ACHN (cell line): ENCODE data around the gene LENEP.
A peak's percentile ranks its signal among the peaks of the same experiment; 100 is the strongest.

Experiments
- DNase-seq: peaks from one replicate; pipeline ENCODE4 v3.0.0-alpha.2; 2015
- in situ Hi-C: cut with HindIII; loops from 2 replicates; pipeline ENCODE4 v1.10.0; 2017; ENCODE audit warnings: low sequenced_read_pairs, low pct_ligation_motif_present, low pct_unique_long_range_greater_than_20kb

The LENEP gene

GRCh38 chr1:155016231-155016831 is 22.9 kb downstream of the LENEP start:
- DNase-seq = no peak
- in situ Hi-C loops = no loop called here

GRCh38 chr1:155017041-155017945 is 23.9 kb downstream of the LENEP start:
- DNase-seq = peak; percentile 95
- in situ Hi-C loops = no loop called here

GRCh38 chr1:155017946-155018316 is 24.5 kb downstream of the LENEP start:
- in situ Hi-C loops = no loop called here
- DNase-seq = no peak

GRCh38 chr1:155018617-155019348 is 25.4 kb downstream of the LENEP start:
- peak; percentile 37 for DNase-seq
- in situ Hi-C loops = no loop called here

GRCh38 chr1:155019377-155020245 is 26.2 kb downstream of the LENEP start:
- in situ Hi-C loops = no loop called here
- DNase-seq = no peak

GRCh38 chr1:155022136-155022926 is 28.9 kb downstream of the LENEP start:
- in situ Hi-C loops = no loop called here
- no peak for DNase-seq

- in situ Hi-C loops = no loop called here
- no peak for DNase-seq
These were observed 29.5 kb downstream of the LENEP start for GRCh38 chr1:155022927-155023236.

- in situ Hi-C loops = no loop called here
- DNase-seq = no peak
These were observed 30.2 kb downstream of the LENEP start for GRCh38 chr1:155023627-155024026.

GRCh38 chr1:155024315-155024714 is 30.9 kb downstream of the LENEP start:
- no peak for DNase-seq
- in situ Hi-C loops = no loop called here

GRCh38 chr1:155026154-155026553 is 32.8 kb downstream of the LENEP start:
- DNase-seq = no peak
- in situ Hi-C loops = no loop called here

- in situ Hi-C loops = no loop called here
- DNase-seq = peak; percentile 46
These were observed 33.2 kb downstream of the LENEP start for GRCh38 chr1:155026588-155026987.

- in situ Hi-C loops = no loop called here
- DNase-seq = no peak
These were observed 36.3 kb downstream of the LENEP start for GRCh38 chr1:155029513-155030242.

- in situ Hi-C loops = no loop called here
- no peak for DNase-seq
These were observed 36.9 kb downstream of the LENEP start for GRCh38 chr1:155030243-155030795.

GRCh38 chr1:155030899-155031298 is 37.5 kb downstream of the LENEP start:
- no peak for DNase-seq
- in situ Hi-C loops = no loop called here

- no peak for DNase-seq
- in situ Hi-C loops = no loop called here
These were observed 39.5 kb downstream of the LENEP start for GRCh38 chr1:155032886-155033285.

GRCh38 chr1:155033524-155033923 is 40.1 kb downstream of the LENEP start, which contains the start of the genes DCST1 and DCST2:
Gene DCST1, plus strand, starts transcription at chr1:155033824. Its CDS starts 213 bp downstream, at chr1:155034037.
Gene DCST2, minus strand, starts transcription at chr1:155033781. Its CDS starts 80 bp downstream, at chr1:155033701.
- in situ Hi-C loops = no loop called here
- no peak for DNase-seq
